Osteoblast (primary cell): ENCODE results near the gene SAMD3. TPM values are rescaled to one million over a fixed set of nuclear protein-coding genes. Genes with fewer than 3 reads are reported as not detected.
A peak's percentile ranks its signal among the peaks of the same experiment; 100 is the strongest.
"Not testable (repeated sequence)": the region's sequence is repeated elsewhere in the genome, so short reads cannot be mapped to it uniquely, and the experiment has no call there.

Experiments
- DNase-seq: peaks from one replicate; pipeline ENCODE4 v3.0.0; 2011; ENCODE audit warnings: low spot score, mixed read lengths; ENCODE audit not compliant: insufficient read length; ENCODE audit errors: missing footprints
- H2AFZ ChIP-seq: 2 replicates; pipeline ENCODE4 v1.6.0; 2011; ENCODE audit warnings: mild to moderate bottlenecking, low read length
- H3K27ac ChIP-seq: 2 replicates; pipeline ENCODE4 v1.5.1; 2011; ENCODE audit warnings: mild to moderate bottlenecking, low read depth, low read length, moderate library complexity
- H3K27me3 ChIP-seq: 2 replicates; pipeline ENCODE4 v1.6.0; 2012; ENCODE audit warnings: mild to moderate bottlenecking, control low read depth, inconsistent platforms, low read length, moderate library complexity; ENCODE audit not compliant: insufficient read depth
- H3K36me3 ChIP-seq: 2 replicates; pipeline ENCODE4 v1.5.1; 2011; ENCODE audit warnings: mild to moderate bottlenecking, low read length, control low read depth, moderate library complexity; ENCODE audit not compliant: insufficient read depth
- H3K4me1 ChIP-seq: 2 replicates; pipeline ENCODE4 v1.5.1; 2011; ENCODE audit warnings: mild to moderate bottlenecking, low read length, control low read depth, moderate library complexity; ENCODE audit not compliant: insufficient read depth
- H3K4me2 ChIP-seq: 2 replicates; pipeline ENCODE4 v1.6.0; 2011; ENCODE audit warnings: mild to moderate bottlenecking, low read length; ENCODE audit not compliant: insufficient read depth
- H3K4me3 ChIP-seq: fragments of 200-600 bp; sonication (generic); 3 replicates; pipeline ENCODE4 v1.5.1; 2012; ENCODE audit warnings: mild to moderate bottlenecking, low read length, inconsistent platforms; ENCODE audit not compliant: insufficient read depth
- H3K79me2 ChIP-seq: 2 replicates; pipeline ENCODE4 v1.6.0; 2012; ENCODE audit warnings: mild to moderate bottlenecking, low read length, control low read depth, inconsistent platforms; ENCODE audit not compliant: insufficient read depth
- H3K9me3 ChIP-seq: 2 replicates; pipeline ENCODE4 v1.5.1; 2011; ENCODE audit warnings: low read depth, low read length, control low read depth
- H4K20me1 ChIP-seq: 2 replicates; pipeline ENCODE4 v1.6.0; 2012; ENCODE audit warnings: mild to moderate bottlenecking, low read length, control low read depth; ENCODE audit not compliant: insufficient read depth
- total RNA-seq: library from RNA; depleted of rRNA; stranded (reverse); fragments of >200 nt; gene quantifications from 2 replicates; pipeline ENCODE4 v1.2.3, GENCODE V29; 2012
- TF ChIP-seq, protein P1 (sequence below): IDR thresholded peaks from 2 replicates; pipeline ENCODE4 v1.5.1; 2011; ENCODE audit warnings: mild to moderate bottlenecking, low read depth, low read length, moderate library complexity; ENCODE audit errors: extremely low read depth

SAMD3 gene
- total RNA-seq = 0.72 and 3.5 TPM in 2 replicates

DNA sequence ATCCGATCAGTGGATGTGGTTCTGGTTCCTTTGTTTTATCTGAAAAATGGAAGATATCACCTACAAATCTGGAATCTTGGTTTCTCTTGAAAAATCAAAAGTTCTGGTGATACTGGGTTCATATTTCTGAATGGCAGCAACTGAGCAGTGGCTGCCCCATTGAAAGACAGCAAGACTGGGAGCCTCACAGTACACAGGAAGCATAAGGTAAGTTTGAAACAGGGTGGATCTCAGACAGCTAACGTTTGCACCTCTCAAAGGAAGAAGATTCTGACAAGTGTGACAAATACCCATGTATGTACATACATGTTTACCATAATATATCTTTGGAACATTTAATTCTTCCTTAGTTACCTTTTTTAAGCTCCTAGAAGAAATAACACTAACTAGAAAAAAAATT, at the start of gene SAMD3:
Gene SAMD3 (minus strand): TSS at position 177 of the 400 bp plus-strand sequence. CDS start 7,678 bp downstream, outside the sequence.
- Histone ChIP-seq H4K20me1 (no peaks in the 10 kb centered on the region), H3K9me3 (no peaks in the 10 kb centered on the region), H3K27me3 (no peaks in the 10 kb centered on the region), H2AFZ (no peak within 1 kb of the TSS), H3K79me2 (no peaks in the 10 kb centered on the region), H3K4me2 (no peak within 1 kb of the TSS), H3K36me3 (no peaks in the 10 kb centered on the region), H3K4me1 (no peaks in the 10 kb centered on the region), H3K4me3 (no peak within 1 kb of the TSS), H3K27ac (no peak within 1 kb of the TSS)
- DNase-seq = no peak
- TF ChIP-seq, protein P1, sequence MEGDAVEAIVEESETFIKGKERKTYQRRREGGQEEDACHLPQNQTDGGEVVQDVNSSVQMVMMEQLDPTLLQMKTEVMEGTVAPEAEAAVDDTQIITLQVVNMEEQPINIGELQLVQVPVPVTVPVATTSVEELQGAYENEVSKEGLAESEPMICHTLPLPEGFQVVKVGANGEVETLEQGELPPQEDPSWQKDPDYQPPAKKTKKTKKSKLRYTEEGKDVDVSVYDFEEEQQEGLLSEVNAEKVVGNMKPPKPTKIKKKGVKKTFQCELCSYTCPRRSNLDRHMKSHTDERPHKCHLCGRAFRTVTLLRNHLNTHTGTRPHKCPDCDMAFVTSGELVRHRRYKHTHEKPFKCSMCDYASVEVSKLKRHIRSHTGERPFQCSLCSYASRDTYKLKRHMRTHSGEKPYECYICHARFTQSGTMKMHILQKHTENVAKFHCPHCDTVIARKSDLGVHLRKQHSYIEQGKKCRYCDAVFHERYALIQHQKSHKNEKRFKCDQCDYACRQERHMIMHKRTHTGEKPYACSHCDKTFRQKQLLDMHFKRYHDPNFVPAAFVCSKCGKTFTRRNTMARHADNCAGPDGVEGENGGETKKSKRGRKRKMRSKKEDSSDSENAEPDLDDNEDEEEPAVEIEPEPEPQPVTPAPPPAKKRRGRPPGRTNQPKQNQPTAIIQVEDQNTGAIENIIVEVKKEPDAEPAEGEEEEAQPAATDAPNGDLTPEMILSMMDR = no peak

DNA sequence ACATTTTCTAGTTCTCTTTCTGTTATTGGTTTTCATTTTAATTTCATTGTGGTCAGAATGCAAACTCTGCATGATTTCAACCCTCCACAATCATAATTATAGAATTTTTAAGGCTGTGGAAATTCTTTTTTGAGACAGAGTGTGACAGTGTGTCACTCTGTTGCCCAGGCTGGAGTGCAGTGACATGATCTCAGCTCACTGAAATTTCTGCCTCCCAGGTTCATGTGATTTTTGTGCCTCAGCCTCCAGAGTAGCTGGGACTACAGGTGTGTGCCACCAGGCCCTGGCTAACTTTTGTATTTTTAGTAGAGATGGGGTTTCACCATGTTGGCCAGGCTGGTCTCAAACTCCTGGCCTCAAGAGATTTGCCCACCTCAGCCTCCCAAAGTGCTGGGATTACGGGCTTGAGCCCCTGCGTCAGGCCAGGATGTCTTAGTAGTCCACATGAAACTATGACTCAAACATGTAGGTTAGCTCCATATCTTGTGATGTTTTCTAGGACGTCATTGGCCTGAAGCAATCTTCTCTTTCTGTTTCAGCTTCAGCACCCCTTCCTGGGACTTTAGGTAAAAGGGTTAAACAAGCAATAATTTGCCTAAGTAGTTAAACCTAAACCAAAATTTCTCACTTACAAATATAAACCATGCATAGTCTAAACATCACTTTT, 47.4 kb upstream of the SAMD3 start:
- H3K4me3 ChIP-seq = no peak overlapping the region
- H3K4me2 ChIP-seq = no peak overlapping the region
- H3K36me3 ChIP-seq = no peaks in the 10 kb centered on the region
- no peak overlapping the region for H2AFZ ChIP-seq
- TF ChIP-seq, protein P1 = no peak
- H3K27me3 ChIP-seq = no peaks in the 10 kb centered on the region
- H3K79me2 ChIP-seq = no peaks in the 10 kb centered on the region
- peaks cover 6% of the 10 kb centered on the region for H3K9me3 ChIP-seq
- H3K27ac ChIP-seq = no peak overlapping the region
- DNase-seq = no peak
- no peaks in the 10 kb centered on the region for H4K20me1 ChIP-seq
- no peaks in the 10 kb centered on the region for H3K4me1 ChIP-seq

DNA sequence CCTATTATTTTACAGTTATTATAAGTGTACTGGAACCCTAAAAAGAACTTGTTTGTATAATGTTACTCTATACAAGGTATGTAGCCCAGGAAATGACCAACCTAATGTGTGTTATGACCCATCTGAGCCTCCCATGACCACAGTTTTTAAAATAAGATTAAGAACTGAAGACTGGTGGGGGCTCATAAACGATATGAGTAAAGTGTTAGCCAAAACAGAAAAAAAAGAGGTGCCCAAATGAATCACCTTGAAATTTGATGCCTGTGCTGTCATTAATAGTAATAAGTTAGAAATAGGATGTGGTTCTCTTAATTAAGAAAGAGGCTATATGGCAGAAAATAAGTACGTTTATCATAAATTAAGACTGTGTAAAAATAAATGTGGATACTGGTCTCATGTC, 42.8 kb upstream of the SAMD3 start:
- not testable (repeated sequence) for H3K4me2 ChIP-seq, H3K79me2 ChIP-seq, H3K27ac ChIP-seq, H4K20me1 ChIP-seq, H3K36me3 ChIP-seq, H2AFZ ChIP-seq, H3K9me3 ChIP-seq, DNase-seq, H3K4me3 ChIP-seq, H3K4me1 ChIP-seq, H3K27me3 ChIP-seq

- Histone ChIP-seq H3K4me1 (no peaks in the 10 kb centered on the region), H4K20me1 (no peaks in the 10 kb centered on the region), H2AFZ (no peak overlapping the region), H3K79me2 (no peaks in the 10 kb centered on the region), H3K4me3 (no peak overlapping the region), H3K27ac (no peak overlapping the region), H3K4me2 (no peak overlapping the region), H3K9me3 (no peaks in the 10 kb centered on the region), H3K36me3 (no peaks in the 10 kb centered on the region), H3K27me3 (no peaks in the 10 kb centered on the region)
- TF ChIP-seq, protein P1 = no peak
- no peak for DNase-seq
These were observed 39.3 kb upstream of the SAMD3 start for GRCh38 chr6:130262008-130262407.

DNA sequence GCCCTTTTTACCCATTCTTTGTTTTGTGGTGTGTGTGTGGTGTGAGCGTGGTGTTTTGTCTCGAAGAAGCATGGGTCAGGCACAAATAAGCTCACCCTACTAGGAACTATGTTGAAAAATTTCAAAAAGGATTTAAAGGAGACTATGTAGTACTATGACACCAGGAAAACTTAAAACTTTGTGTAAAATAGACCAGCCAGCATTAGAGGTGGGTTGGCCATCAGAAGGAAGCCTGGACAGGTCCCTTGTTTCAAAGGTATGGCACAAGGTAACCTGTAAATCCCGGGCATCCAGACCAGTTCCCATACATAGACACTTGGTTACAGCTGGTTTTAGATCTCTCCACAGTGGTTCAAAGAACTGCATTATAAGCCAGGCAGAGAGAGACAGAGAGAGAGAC, 38.8 kb upstream of the SAMD3 start:
- not testable (repeated sequence) for H2AFZ ChIP-seq, H3K9me3 ChIP-seq, H3K27me3 ChIP-seq, H3K4me2 ChIP-seq, H3K27ac ChIP-seq, H4K20me1 ChIP-seq, H3K79me2 ChIP-seq, H3K4me3 ChIP-seq, DNase-seq, H3K36me3 ChIP-seq, H3K4me1 ChIP-seq

GRCh38 chr6:130260614-130261241, 38.0 kb upstream of the SAMD3 start:
- not testable (repeated sequence) for H3K27me3 ChIP-seq, H4K20me1 ChIP-seq, H2AFZ ChIP-seq, H3K27ac ChIP-seq, H3K36me3 ChIP-seq, DNase-seq, H3K9me3 ChIP-seq, H3K4me1 ChIP-seq, H3K4me3 ChIP-seq, H3K79me2 ChIP-seq
- H3K4me2 ChIP-seq = peak overlapping the region; percentile 9
